ENCODE measurements around the gene ULK4. TPM values are rescaled to one million over a fixed set of nuclear protein-coding genes. Genes with fewer than 3 reads are reported as not detected.

Gene ULK4
- total and polyA plus RNA-seq, 2 of the 8 experiments (the other 6 are each of a cell fraction or from before 2014, with no cell fraction given) = 3.0 to 10.8 TPM

- Histone ChIP-seq H3K18ac (ENCODE audit: extremely low read depth, low read length) (no peak overlapping the region), H3K36me3 (ENCODE audit: control insufficient read depth in 2 of 4, insufficient read depth in 4 of 4, low read length in 3 of 4) (peaks cover 0 to 2% (median 0%) of the 10 kb centered on the region in 4 experiments; a peak in 1 of 8 replicates), H3K27ac (ENCODE audit: low read depth, low read length) (no peak overlapping the region), H4K5ac (ENCODE audit: insufficient read length, low read depth, low read length) (no peak overlapping the region), H4K8ac (ENCODE audit: extremely low read depth, insufficient read depth, low read length) (no peak overlapping the region), H2BK120ac (replicated peaks; ENCODE audit: low read depth, low read length) (no peak overlapping the region), H3K14ac (ENCODE audit: insufficient read length) (no peak overlapping the region), H3K4me1 (replicated peaks in 1 of 4; ENCODE audit: control insufficient read depth in 3 of 4, insufficient read depth in 4 of 4, low read length in 3 of 4) (peaks cover 3 to 15% (median 10%) of the 10 kb centered on the region in 4 experiments; a peak in 5 of 7 replicates), H3K4me2 (ENCODE audit: insufficient read depth in 1 of 2, low read depth in 2 of 2, low read length in 2 of 2) (no peak overlapping the region), H2AFZ (ENCODE audit: low read length) (no peak overlapping the region), H3K4me3 (ENCODE audit: extremely low read depth in 1 of 4, insufficient read depth in 2 of 4, low read depth in 3 of 4, low read length in 4 of 4) (no peak overlapping the region), H3K4ac (replicated peaks; ENCODE audit: insufficient read length, low read depth, low read length) (no peak overlapping the region), H3K79me2 (ENCODE audit: control insufficient read depth in 1 of 2, insufficient read depth in 2 of 2, low read length in 2 of 2) (peaks cover 34 to 100% of the 10 kb centered on the region in 2 experiments), H3K23ac (ENCODE audit: insufficient read length) (no peak overlapping the region), H2BK20ac (ENCODE audit: low read length) (no peak overlapping the region), H2BK12ac (ENCODE audit: low read depth, low read length) (no peak overlapping the region), H3K23me2 (ENCODE audit: low read depth, low read length) (no peaks in the 10 kb centered on the region), H3K9ac (replicated peaks in 1 of 4; ENCODE audit: extremely low read depth in 1 of 4, low read depth in 3 of 4, low read length in 3 of 4) (no peak overlapping the region), H4K20me1 (replicated peaks in 1 of 2; ENCODE audit: control insufficient read depth in 1 of 2, insufficient read depth in 2 of 2, low read length in 2 of 2) (peaks cover 14 to 58% of the 10 kb centered on the region in 2 experiments), H2BK5ac (ENCODE audit: low read depth, low read length) (no peak overlapping the region), H2BK15ac (ENCODE audit: low read length) (no peak overlapping the region), H3K56ac (replicated peaks; ENCODE audit: insufficient read length, low read depth, low read length) (no peak overlapping the region), H2AK5ac (ENCODE audit: low read depth, low read length) (no peak overlapping the region), H3K79me1 (ENCODE audit: low read depth, low read length) (no peaks in the 10 kb centered on the region; the same call in 1 of the 2 replicates), H4K91ac (replicated peaks; ENCODE audit: insufficient read length, low read length) (no peak overlapping the region), H3K9me3 (ENCODE audit: insufficient read depth in 2 of 2, low read depth in 1 of 2, low read length in 1 of 2) (no peaks in the 10 kb centered on the region), H3K27me3 (replicated peaks in 1 of 4; ENCODE audit: control insufficient read depth in 3 of 4, extremely low read depth in 1 of 4, insufficient read depth in 3 of 4, low read length in 3 of 4) (peaks cover 0 to 1% (median 0%) of the 10 kb centered on the region in 4 experiments; a peak in 1 of 7 replicates)
- WGBS, 2 experiments (ENCODE audit: extremely low coverage in 1 of 2, insufficient coverage in 1 of 2, insufficient read length in 1 of 2, insufficient replicate concordance in 2 of 2, low coverage in 1 of 2, low lambda C conversion rate in 2 of 2, missing lambda C conversion rate in 1 of 2) = 83% methylated on average over 2 of the region's 2 CpGs; no CpG with 5 or more reads in 1 of the 2 experiments
- TF ChIP-seq KDM1A (IDR thresholded peaks at IDR 0.05; ENCODE audit: borderline replicate concordance, low read length) = no peak
- TF ChIP-seq RFX5 (IDR thresholded peaks at IDR 0.05; ENCODE audit: borderline replicate concordance, low read depth, low read length) = no peak
- no peak for TF ChIP-seq EZH2 (IDR thresholded peaks at IDR 0.05; ENCODE audit: low read depth, low read length, severe bottlenecking)
- TF ChIP-seq KDM4A (IDR thresholded peaks at IDR 0.05; ENCODE audit: low read depth, low read length, severe bottlenecking) = no peak
- TF ChIP-seq KDM5A (IDR thresholded peaks at IDR 0.05; ENCODE audit: low read length) = no peak
- TF ChIP-seq YY1 (IDR thresholded peaks at IDR 0.05; ENCODE audit: low read depth, low read length) = no peak
- no peak for TF ChIP-seq SUZ12 (IDR thresholded peaks at IDR 0.05; ENCODE audit: low read length)
- TF ChIP-seq CHD2 (IDR thresholded peaks at IDR 0.05; ENCODE audit: low read length) = no peak
- TF ChIP-seq MAX (IDR thresholded peaks at IDR 0.05) = no peak
- TF ChIP-seq TEAD4 (IDR thresholded peaks at IDR 0.05; ENCODE audit: low read depth, low read length) = no peak
- TF ChIP-seq CTCF (IDR thresholded peaks at IDR 0.05; ENCODE audit: control extremely low read depth in 1 of 3, insufficient read depth in 1 of 3, low read depth in 1 of 3, low read length in 3 of 3) = no peak
- POLR2A ChIA-PET (ENCODE audit: partially characterized antibody) = interaction anchor here (5.8 kb wide), 1 partner anchor 16 kb away, joined by 80 read pairs; the partner anchor contains the start of gene CTNNB1
- FAIRE-seq (no peak), DNase-seq (ENCODE audit: low read depth in 1 of 2, low spot score in 2 of 2) (no peak)
- CTCF ChIA-PET (ENCODE audit: partially characterized antibody) = interaction anchor here (1.5 to 1.6 kb wide), 3 partner anchors 12 to 15 kb away, joined by 3 to 4 read pairs (median 4); no protein-coding TSS in a partner anchor
Measured at GRCh38 chr3:41216422-41216821, 745.5 kb downstream of the ULK4 start.

Data from H1 (cell line).